GM20000 (cell line): ENCODE results near the gene FCRL4.

Experiments
- DNase-seq: peaks from one replicate; pipeline ENCODE4 v3.0.0; 2012; ENCODE audit warnings: low spot score
- TF ChIP-seq, protein P1 (sequence below): IDR thresholded peaks from 2 replicates; pipeline ENCODE4 v1.5.1; 2012; ENCODE audit warnings: mild to moderate bottlenecking, control low read depth; ENCODE audit errors: extremely low read depth, missing control alignments

FCRL4 gene

DNA sequence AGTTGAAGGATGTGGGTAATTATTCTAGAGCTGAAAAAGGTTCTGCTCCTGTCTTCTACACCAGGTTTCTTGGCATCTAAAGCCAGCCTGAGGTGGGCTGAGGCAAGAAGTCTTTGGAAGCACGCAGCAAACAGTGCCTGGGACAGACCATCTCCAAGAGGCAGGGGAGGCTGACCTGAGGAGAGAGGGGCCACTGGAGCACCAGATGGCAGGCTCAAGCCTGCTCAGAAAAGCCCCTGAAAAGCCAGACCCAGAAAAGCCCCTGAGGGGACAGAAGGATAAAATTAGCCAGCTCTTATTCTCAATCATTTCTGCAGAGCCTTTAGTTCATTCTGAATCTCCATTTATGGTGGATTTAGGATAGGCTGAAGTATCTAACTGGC, 17.1 kb downstream of the FCRL4 start:
- DNase-seq: no peak
- TF ChIP-seq, protein P1, sequence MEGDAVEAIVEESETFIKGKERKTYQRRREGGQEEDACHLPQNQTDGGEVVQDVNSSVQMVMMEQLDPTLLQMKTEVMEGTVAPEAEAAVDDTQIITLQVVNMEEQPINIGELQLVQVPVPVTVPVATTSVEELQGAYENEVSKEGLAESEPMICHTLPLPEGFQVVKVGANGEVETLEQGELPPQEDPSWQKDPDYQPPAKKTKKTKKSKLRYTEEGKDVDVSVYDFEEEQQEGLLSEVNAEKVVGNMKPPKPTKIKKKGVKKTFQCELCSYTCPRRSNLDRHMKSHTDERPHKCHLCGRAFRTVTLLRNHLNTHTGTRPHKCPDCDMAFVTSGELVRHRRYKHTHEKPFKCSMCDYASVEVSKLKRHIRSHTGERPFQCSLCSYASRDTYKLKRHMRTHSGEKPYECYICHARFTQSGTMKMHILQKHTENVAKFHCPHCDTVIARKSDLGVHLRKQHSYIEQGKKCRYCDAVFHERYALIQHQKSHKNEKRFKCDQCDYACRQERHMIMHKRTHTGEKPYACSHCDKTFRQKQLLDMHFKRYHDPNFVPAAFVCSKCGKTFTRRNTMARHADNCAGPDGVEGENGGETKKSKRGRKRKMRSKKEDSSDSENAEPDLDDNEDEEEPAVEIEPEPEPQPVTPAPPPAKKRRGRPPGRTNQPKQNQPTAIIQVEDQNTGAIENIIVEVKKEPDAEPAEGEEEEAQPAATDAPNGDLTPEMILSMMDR: no peak

- TF ChIP-seq, protein P1: peak; percentile 46
- DNase-seq: peak; percentile 53
Observed at GRCh38 chr1:157580179-157580827, 17.6 kb downstream of the FCRL4 start.

GRCh38 chr1:157577420-157577819, 20.5 kb downstream of the FCRL4 start:
- DNase-seq: no peak
- TF ChIP-seq, protein P1: no peak

GRCh38 chr1:157575744-157576143, 22.1 kb downstream of the FCRL4 start:
- DNase-seq: no peak
- TF ChIP-seq, protein P1: no peak

- TF ChIP-seq, protein P1: no peak
- no peak for DNase-seq
Observed at GRCh38 chr1:157574836-157575235, 23.0 kb downstream of the FCRL4 start.

GRCh38 chr1:157566484-157567300, 31.2 kb downstream of the FCRL4 start:
- TF ChIP-seq, protein P1: no peak
- peak; percentile 6 for DNase-seq

DNA sequence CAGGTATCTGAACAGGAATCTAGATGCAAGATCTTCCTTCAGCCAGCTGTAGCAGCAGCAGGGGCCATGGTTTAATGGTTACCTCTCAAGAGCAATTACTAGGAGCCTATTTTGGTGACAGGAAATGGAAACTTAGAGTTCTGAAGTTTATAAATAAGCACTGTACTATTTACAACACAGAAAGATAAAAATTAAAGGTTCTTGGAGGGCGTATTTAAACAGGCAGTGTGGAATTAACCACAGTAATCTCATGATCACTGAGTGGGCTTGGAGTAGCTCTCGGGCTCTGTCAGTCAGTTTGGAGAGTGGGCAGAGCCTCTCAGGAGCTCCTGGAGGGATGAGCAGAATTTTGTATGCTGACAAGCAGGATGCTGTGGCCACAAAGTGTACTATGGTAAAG, 35.4 kb downstream of the FCRL4 start:
- peak; percentile 24 for DNase-seq
- TF ChIP-seq, protein P1: no peak
